ENCODE measurements around the gene SORBS2. TPM values are rescaled to one million over a fixed set of nuclear protein-coding genes. Genes with fewer than 3 reads are reported as not detected.

The SORBS2 gene
- total RNA-seq, 1 experiment from 2014 or later = 44.5 TPM

GRCh38 chr4:185805979-185806378, 6.0 kb downstream of the SORBS2 start:
- DNase-seq (ENCODE audit: low spot score) (no peak), ATAC-seq (no peak; the same call in 1 of the 2 replicates)
- H3K4me3 Mint-ChIP-seq = no peak overlapping the region
- peaks cover 38% of the 10 kb centered on the region for H3K4me1 Mint-ChIP-seq
- peaks cover 9% of the 10 kb centered on the region; the same call in 1 of the 2 replicates for H3K9me3 Mint-ChIP-seq
- H3K36me3 Mint-ChIP-seq = no peaks in the 10 kb centered on the region
- POLR2A ChIA-PET = no interaction called here
- no peaks in the 10 kb centered on the region for H3K27me3 Mint-ChIP-seq (ENCODE audit: low read depth)
- CTCF ChIA-PET = no interaction called here
- no peak overlapping the region for H3K27ac Mint-ChIP-seq
- TF ChIP-seq, protein P1, sequence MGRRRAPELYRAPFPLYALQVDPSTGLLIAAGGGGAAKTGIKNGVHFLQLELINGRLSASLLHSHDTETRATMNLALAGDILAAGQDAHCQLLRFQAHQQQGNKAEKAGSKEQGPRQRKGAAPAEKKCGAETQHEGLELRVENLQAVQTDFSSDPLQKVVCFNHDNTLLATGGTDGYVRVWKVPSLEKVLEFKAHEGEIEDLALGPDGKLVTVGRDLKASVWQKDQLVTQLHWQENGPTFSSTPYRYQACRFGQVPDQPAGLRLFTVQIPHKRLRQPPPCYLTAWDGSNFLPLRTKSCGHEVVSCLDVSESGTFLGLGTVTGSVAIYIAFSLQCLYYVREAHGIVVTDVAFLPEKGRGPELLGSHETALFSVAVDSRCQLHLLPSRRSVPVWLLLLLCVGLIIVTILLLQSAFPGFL (CRISPR knock-in tag; IDR thresholded peaks at IDR 0.05; ENCODE audit: borderline replicate concordance) = no peak
- TF ChIP-seq FOXK1 (CRISPR knock-in tag; IDR thresholded peaks at IDR 0.05) (no peak), GTF2I (CRISPR knock-in tag; conservative IDR thresholded peaks at IDR 0.05) (no peak), NFYB (CRISPR knock-in tag; conservative IDR thresholded peaks at IDR 0.05; ENCODE audit: low read depth) (no peak), FOXP1 (CRISPR knock-in tag; IDR thresholded peaks at IDR 0.05; ENCODE audit: borderline replicate concordance) (no peak), TEAD4 (CRISPR knock-in tag; IDR thresholded peaks at IDR 0.05) (no peak), KAT7 (CRISPR knock-in tag; IDR thresholded peaks at IDR 0.05; ENCODE audit: borderline replicate concordance) (no peak), ZNF219 (CRISPR knock-in tag; IDR thresholded peaks at IDR 0.05; ENCODE audit: borderline replicate concordance) (no peak), TCF7 (CRISPR knock-in tag; IDR thresholded peaks at IDR 0.05; ENCODE audit: low read depth) (no peak)
- TF ChIP-seq, protein P2, sequence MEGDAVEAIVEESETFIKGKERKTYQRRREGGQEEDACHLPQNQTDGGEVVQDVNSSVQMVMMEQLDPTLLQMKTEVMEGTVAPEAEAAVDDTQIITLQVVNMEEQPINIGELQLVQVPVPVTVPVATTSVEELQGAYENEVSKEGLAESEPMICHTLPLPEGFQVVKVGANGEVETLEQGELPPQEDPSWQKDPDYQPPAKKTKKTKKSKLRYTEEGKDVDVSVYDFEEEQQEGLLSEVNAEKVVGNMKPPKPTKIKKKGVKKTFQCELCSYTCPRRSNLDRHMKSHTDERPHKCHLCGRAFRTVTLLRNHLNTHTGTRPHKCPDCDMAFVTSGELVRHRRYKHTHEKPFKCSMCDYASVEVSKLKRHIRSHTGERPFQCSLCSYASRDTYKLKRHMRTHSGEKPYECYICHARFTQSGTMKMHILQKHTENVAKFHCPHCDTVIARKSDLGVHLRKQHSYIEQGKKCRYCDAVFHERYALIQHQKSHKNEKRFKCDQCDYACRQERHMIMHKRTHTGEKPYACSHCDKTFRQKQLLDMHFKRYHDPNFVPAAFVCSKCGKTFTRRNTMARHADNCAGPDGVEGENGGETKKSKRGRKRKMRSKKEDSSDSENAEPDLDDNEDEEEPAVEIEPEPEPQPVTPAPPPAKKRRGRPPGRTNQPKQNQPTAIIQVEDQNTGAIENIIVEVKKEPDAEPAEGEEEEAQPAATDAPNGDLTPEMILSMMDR (IDR thresholded peaks at IDR 0.05) = no peak
- TF ChIP-seq, protein P3, sequence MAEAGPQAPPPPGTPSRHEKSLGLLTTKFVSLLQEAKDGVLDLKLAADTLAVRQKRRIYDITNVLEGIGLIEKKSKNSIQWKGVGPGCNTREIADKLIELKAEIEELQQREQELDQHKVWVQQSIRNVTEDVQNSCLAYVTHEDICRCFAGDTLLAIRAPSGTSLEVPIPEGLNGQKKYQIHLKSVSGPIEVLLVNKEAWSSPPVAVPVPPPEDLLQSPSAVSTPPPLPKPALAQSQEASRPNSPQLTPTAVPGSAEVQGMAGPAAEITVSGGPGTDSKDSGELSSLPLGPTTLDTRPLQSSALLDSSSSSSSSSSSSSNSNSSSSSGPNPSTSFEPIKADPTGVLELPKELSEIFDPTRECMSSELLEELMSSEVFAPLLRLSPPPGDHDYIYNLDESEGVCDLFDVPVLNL (CRISPR knock-in tag; IDR thresholded peaks at IDR 0.05; ENCODE audit: borderline replicate concordance, low read depth) = no peak
- TF ChIP-seq, protein P4, sequence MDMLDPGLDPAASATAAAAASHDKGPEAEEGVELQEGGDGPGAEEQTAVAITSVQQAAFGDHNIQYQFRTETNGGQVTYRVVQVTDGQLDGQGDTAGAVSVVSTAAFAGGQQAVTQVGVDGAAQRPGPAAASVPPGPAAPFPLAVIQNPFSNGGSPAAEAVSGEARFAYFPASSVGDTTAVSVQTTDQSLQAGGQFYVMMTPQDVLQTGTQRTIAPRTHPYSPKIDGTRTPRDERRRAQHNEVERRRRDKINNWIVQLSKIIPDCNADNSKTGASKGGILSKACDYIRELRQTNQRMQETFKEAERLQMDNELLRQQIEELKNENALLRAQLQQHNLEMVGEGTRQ (CRISPR knock-in tag; IDR thresholded peaks at IDR 0.05) = no peak
- TF ChIP-seq, protein P5, sequence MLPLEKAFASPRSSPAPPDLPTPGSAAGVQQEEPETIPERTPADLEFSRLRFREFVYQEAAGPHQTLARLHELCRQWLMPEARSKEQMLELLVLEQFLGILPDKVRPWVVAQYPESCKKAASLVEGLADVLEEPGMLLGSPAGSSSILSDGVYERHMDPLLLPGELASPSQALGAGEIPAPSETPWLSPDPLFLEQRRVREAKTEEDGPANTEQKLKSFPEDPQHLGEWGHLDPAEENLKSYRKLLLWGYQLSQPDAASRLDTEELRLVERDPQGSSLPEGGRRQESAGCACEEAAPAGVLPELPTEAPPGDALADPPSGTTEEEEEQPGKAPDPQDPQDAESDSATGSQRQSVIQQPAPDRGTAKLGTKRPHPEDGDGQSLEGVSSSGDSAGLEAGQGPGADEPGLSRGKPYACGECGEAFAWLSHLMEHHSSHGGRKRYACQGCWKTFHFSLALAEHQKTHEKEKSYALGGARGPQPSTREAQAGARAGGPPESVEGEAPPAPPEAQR (CRISPR knock-in tag; IDR thresholded peaks at IDR 0.05) = no peak
- TF ChIP-seq, protein P6, sequence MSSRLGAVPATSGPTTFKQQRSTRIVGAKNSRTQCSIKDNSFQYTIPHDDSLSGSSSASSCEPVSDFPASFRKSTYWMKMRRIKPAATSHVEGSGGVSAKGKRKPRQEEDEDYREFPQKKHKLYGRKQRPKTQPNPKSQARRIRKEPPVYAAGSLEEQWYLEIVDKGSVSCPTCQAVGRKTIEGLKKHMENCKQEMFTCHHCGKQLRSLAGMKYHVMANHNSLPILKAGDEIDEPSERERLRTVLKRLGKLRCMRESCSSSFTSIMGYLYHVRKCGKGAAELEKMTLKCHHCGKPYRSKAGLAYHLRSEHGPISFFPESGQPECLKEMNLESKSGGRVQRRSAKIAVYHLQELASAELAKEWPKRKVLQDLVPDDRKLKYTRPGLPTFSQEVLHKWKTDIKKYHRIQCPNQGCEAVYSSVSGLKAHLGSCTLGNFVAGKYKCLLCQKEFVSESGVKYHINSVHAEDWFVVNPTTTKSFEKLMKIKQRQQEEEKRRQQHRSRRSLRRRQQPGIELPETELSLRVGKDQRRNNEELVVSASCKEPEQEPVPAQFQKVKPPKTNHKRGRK (CRISPR knock-in tag; IDR thresholded peaks at IDR 0.05; ENCODE audit: borderline replicate concordance) = no peak
- TF ChIP-seq, protein P7, sequence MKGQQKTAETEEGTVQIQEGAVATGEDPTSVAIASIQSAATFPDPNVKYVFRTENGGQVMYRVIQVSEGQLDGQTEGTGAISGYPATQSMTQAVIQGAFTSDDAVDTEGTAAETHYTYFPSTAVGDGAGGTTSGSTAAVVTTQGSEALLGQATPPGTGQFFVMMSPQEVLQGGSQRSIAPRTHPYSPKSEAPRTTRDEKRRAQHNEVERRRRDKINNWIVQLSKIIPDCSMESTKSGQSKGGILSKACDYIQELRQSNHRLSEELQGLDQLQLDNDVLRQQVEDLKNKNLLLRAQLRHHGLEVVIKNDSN (CRISPR knock-in tag; IDR thresholded peaks at IDR 0.05) = no peak
- TF ChIP-seq, protein P8, sequence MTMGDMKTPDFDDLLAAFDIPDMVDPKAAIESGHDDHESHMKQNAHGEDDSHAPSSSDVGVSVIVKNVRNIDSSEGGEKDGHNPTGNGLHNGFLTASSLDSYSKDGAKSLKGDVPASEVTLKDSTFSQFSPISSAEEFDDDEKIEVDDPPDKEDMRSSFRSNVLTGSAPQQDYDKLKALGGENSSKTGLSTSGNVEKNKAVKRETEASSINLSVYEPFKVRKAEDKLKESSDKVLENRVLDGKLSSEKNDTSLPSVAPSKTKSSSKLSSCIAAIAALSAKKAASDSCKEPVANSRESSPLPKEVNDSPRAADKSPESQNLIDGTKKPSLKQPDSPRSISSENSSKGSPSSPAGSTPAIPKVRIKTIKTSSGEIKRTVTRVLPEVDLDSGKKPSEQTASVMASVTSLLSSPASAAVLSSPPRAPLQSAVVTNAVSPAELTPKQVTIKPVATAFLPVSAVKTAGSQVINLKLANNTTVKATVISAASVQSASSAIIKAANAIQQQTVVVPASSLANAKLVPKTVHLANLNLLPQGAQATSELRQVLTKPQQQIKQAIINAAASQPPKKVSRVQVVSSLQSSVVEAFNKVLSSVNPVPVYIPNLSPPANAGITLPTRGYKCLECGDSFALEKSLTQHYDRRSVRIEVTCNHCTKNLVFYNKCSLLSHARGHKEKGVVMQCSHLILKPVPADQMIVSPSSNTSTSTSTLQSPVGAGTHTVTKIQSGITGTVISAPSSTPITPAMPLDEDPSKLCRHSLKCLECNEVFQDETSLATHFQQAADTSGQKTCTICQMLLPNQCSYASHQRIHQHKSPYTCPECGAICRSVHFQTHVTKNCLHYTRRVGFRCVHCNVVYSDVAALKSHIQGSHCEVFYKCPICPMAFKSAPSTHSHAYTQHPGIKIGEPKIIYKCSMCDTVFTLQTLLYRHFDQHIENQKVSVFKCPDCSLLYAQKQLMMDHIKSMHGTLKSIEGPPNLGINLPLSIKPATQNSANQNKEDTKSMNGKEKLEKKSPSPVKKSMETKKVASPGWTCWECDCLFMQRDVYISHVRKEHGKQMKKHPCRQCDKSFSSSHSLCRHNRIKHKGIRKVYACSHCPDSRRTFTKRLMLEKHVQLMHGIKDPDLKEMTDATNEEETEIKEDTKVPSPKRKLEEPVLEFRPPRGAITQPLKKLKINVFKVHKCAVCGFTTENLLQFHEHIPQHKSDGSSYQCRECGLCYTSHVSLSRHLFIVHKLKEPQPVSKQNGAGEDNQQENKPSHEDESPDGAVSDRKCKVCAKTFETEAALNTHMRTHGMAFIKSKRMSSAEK (CRISPR knock-in tag; IDR thresholded peaks at IDR 0.05; ENCODE audit: borderline replicate concordance) = no peak

All from WTC11 (cell line).